ENCODE results near the gene ADARB1. TPM values are rescaled to one million over a fixed set of nuclear protein-coding genes. Genes with fewer than 3 reads are reported as not detected.

Gene ADARB1
- total RNA-seq, 1 donor from 2014 or later: 15.9 TPM

DNA sequence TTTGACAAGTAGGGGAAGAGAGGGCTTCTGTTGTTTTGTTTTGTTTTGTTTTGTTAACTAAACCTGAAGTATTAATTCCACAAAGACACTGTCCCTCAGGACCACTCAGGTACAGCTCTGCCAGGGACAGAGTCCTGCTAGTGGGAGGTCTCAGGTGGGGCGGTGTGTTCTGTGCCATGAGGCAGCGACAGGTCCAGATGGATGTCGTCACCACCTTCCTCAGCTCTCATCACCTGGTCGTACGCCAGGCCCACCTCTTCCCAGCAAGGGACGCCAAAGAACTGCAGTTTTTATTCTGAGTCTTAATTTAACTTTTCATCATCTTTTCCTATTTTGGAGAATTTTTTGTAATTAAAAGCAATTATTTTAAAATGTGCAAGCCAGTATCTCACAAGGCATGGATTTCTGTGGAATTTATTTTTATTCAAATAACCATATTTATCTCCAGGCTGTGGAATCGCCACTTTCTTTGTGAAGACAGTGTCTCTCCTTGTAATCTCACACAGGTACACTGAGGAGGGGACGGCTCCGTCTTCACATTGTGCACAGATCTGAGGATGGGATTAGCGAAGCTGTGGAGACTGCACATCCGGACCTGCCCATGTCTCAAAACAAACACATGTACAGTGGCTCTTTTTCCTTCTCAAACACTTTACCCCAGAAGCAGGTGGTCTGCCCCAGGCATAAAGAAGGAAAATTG lies 150.8 kb downstream of the ADARB1 start:
- no peak for DNase-seq (ENCODE audit: low read depth in 2 of 2)

DNA sequence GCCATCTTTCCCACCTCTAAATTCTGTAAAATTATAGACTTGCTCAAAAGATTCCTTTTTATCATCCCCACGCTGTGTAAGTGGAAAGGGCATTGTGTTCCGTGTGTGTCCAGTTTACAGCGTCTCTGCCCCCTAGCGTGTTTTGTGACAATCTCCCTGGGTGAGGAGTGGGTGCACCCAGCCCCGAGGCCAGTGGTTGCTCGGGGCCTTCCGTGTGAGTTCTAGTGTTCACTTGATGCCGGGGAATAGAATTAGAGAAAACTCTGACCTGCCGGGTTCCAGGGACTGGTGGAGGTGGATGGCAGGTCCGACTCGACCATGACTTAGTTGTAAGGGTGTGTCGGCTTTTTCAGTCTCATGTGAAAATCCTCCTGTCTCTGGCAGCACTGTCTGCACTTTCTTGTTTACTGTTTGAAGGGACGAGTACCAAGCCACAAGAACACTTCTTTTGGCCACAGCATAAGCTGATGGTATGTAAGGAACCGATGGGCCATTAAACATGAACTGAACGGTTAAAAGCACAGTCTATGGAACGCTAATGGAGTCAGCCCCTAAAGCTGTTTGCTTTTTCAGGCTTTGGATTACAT lies 151.5 kb downstream of the ADARB1 start:
- no peak for DNase-seq (ENCODE audit: low read depth in 2 of 2)

DNA sequence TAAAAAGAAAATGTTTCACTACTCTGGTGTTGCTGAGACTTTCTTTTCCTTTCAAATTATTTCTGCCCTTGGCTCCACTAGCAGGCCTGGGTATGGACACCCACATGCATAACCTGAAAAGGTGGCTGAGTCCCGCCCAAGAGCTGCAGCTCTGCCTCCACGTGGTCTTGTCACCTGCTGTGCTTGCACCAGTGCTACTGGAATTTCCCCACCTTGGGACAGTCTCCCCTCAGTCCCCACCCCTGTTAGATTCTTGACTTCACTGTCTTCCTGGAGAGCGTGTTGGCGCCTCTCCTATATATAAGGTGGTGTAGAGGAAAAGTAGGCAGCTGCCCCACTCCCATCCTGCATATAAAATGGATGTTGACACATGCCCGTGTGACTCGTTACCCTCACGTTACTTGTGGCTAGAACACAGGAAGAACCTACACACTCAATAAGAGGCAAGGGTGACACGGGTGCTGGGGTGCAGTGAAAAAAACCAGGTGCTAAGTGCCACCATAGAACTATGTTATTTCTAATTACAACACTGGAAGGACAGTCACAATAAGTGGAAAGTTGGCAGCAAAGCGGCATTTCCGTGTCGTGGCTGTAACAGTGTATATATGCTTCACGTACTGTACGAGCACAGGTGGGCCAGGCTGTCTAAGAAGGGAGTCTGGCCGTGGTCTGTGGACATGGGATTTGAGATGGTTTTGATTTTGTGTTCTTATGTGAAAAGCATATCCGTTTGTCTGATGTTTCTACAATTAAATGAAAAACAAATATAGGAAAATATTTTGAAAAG lies 152.4 kb downstream of the ADARB1 start:
- DNase-seq (ENCODE audit: low read depth in 2 of 2): peak in 1 of 2 donors; percentile 5

DNA sequence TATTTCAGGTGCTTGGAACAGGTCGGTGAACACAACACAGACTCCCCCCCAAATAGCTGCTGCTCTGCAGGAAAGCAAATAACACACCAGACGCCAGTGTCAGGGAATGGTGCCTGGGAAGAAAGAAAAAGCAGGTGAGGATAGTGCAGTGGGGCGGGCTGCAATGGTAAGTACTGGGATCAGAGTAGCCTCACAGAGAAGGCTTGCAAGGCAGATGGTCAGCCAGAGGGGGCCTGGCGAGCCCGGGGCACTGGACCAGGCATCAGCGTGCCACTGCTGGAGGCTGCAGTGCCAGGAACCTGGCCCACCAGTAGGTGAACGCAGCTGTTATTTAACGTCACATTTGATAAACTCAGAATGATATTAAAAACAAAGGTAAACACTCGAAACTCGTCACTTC lies 153.4 kb downstream of the ADARB1 start:
- no peak for DNase-seq (ENCODE audit: low read depth in 2 of 2)

DNA sequence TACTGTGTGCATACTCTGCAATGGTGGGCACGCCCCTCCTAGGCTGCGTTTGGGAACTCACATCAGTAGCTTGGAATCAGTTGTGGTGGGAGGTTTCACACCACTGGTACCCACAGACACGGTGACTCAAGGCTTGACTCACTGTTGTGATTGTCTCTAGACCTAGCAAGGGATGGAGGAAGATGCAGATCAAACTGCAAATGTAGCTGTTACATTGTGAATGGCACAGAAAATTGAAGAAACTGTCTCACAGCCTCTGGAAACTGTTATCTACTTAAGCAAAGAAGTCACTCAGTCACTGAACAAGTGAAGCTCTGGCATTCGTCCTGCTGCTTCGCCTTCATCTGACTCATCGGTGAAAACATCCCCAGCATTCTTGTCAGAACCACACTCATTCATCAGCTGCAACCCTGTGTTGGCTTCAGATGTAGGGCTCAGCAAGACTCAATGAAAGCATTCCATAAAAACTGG lies 153.8 kb downstream of the ADARB1 start:
- peak in 1 of 2 donors; percentile 35 for DNase-seq (ENCODE audit: low read depth in 2 of 2)

DNA sequence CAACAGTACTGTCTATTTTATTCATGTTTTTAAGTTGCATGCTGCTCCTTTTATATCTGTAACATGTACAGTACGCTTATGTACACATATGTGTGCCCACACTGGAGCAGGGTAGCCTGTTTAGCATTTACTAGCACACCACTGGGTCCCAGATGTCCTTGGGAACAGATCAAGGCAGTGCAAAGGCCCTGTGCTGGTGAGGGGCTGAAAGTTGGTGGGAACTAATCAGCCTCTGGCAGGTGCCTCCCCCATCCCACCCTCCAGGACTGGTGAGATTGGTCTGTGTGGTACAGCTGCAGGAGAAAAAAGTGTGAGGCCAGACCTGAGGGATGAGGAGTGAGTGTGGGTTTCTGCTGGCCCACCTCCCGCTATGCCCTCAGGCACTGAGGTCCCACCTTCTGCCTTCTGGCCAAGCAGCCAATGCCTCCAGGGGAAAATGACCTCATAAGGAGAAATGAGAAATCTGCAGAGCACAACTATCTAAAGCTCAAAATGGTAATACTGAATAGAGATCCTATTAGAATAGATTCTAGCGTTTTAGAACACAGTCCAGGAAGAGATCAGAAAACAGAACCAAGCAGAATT lies 154.4 kb downstream of the ADARB1 start:
- no peak for DNase-seq (ENCODE audit: low read depth in 2 of 2)

DNA sequence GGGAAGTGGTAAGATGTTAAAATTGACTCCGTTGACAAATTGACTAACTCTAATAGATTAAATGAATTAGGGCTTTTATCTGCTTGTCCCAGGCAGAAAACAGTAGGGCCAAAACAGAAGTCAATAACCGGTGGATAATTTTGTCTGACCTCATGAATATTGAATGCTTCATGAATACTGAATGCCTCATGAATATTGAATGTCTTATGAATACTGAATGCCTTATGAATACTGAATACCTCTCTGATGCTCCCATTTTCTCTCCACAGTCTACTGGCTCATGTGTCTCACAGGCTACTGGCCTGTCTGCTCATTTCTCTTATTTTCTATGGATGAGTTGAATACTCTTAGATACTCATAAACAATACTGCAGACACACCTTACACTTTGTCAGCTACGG lies 157.3 kb downstream of the ADARB1 start:
- DNase-seq (ENCODE audit: low read depth in 2 of 2): no peak

DNA sequence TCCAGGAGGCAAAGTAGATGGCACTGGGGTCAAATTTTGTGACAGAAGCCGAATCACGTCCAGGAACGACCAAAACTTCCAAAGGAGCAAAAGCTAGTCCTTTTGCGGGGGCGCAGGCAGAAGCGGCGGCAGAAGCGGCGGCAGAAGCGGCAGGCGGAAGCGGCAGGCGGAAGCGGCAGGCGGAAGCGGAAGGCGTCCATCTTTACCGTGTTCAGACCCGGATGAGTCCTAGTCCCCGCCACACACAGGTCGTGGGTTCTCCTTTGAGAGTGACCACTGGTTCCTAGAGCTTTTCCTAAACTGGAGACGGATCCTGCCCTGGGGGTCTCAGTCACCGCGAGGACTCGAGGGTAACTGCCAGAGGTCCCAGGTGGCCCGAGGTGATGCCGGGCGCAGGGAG lies 159.7 kb downstream of the ADARB1 start:
- DNase-seq (ENCODE audit: low read depth in 2 of 2): no peak

DNA sequence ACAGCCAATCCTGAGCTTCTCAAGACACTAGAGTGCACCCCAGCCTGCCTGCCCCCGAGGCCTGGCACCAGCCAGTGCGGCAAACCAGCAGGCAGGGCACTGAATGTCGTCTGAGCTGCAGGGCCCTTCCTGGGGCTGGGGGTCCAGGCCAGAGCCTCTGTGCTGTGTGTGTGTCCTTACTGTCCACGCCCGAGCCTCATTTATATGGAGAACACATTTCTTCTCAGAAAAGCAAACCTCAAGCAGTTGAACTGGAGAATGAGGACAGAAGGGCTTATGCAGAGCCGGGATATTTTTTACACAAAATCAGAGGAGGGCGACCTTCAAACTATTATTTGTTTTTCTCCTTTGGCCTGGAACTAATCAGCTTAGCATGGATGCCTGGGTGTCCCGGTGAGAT lies 160.6 kb downstream of the ADARB1 start:
- no peak for DNase-seq (ENCODE audit: low read depth in 2 of 2)

DNA sequence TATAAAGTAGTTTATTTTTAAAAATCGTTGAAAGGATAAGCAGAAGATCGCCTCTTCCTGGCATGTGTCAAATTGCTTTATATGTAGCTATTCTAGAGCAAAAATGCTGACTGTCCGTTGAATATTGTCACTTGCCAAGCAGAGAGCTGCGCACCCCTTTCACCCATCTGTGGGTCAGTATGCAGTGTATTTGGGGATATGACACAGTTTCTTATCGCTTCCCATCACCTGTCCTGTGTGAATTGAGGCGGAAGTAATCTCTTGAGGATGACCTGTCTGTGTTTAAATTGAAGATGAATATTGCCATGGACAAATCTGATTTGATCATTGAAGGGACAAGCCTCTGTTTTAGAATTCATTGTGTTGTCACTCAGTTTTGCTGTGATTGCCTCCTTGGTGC lies 161.1 kb downstream of the ADARB1 start:
- DNase-seq (ENCODE audit: low read depth in 2 of 2): no peak

DNA sequence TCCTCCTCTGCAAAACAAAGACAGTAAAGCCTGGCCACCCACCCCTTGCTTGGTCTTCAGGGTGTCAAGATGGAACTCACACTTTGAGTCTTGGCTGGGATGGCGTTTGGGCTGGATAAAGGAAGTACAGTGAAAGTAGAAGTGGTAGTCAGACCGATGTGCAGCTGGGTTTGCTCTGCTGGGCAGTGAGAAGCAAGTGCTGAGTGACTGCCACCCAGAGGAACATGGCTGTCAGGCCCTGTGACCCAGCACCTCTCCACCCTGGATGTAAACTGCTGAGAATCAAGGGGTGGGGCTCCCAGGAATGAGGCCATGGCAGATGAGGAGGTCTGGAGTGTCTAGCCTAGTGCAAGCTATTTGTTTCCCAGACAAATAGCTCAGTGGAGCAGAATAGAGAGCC lies 162.1 kb downstream of the ADARB1 start:
- no peak for DNase-seq (ENCODE audit: low read depth in 2 of 2)

DNA sequence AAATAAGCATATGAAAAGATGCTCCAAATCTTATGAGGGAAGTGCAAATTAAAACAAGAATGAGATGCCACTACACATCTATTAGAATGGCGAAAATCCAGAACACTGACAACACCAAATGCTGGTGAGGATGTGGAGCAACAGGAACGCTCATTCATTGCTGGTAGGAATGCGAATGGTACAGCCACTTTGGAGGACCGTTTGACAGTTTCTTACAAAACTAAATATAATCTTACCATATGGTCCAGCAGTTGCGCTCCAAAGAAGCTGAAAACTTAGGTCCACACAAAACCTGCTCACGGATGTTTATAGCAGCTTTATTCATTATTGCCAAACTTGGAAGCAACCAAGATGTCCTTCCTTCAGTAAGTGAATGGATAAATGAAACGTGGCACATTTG lies 163.0 kb downstream of the ADARB1 start:
- DNase-seq (ENCODE audit: low read depth in 2 of 2): no peak

DNA sequence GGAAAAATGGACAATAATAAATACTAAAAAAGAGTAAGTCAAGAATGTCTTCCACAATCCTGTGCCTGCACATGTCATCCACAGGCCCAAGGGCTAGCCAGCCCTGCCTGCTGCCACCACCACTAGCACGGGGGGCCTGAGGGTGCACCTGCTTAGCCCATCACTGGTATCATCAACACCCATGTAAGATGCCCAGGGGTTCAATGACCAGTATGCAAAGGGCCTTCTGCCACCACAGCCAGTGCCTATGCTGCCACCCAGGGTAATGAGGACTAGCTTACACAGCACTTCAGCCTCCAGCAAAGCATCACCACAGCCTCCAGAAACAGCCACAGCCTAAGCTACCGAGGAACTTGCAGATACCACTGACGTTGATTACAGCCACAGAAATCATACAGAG lies 167.0 kb downstream of the ADARB1 start:
- no peak for DNase-seq (ENCODE audit: low read depth in 2 of 2)

DNA sequence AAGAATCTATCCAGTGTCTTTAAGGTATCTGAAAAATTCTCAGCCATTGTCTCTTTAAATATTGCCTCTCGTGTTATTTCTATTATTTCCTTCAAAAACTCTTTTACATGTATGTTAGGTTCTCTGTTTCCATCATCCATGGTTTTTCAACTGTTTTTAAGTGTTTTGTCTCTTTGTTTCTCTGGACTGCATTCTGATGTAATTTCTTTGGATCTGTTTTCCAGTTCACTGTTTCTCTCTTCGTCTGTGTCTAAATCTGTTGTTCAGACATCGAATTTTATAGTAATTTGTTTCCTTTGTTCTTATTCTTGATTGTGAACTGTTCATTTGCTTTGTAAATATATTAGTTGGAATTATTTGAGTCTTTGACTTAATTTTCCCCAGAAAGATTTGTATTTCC lies 169.2 kb downstream of the ADARB1 start:
- no peak for DNase-seq (ENCODE audit: low read depth in 2 of 2)

DNA sequence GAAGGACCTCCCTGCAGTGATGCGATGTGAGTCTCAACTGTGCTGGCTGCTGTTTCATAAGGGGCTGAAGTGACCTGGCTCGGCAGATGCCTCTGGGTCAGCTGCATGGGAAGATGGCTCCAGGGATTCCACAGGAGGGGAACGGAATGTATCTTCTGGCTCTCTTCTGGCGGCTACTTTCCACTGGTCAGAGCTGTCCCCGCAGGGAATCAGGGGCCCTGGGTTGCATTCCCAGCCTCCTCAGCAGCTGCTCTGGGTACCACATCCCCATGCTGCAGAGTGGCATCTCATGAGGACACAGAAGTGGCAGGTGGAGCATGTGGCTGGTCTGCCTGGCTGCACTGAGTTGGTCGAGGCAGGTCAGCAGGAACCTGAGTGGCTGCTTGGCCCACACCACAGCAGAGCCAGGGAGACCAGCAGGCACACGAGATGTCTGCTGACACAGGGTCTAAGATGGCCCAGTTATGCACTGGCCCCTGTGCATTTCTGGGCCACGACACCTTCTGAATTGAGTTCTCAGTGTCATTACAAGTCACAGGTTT lies 170.5 kb downstream of the ADARB1 start:
- no peak for DNase-seq (ENCODE audit: low read depth in 2 of 2)

DNA sequence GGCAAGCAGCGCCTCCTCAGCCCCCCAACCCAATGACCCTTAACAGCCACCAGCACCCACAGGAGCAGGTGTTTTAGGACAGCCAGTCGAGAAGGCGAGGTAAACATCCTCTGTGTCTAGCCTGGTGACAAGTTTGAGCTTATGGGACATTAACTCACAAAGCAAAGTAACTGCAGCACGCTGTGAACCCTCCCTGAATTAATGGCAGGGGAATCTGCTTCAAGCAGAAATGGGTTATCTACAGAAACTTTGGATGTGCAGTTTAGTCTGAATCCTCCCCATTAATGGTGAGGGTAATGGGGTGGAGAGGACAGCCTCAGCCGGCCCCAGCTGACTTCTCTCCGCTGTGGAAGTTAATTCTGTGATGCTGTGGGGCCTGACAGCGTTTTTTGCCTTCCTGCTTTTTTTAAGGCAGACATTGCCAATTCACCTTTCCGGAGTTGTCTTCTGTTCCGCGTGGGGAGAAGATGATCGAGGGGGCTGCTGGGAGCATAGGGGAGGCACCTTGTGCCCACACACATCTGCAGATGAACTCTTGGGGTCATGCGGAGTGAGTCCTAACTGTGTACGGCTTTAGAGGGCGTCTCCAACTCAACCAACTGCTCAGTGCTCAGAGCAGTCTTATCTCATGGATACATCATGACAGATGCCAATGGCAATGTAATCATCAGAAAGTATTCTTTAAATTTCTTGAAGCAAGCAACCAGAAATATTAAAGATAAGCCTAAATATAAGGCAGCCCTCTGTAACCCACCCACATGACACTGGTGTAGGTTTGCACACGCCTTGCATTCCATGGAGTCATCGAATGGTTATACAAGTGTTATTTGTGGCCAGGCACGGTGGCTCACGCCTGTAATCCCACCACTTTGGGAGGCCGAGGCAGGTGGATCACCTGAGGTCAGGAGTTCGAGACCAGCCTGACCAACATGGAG lies 172.3 kb downstream of the ADARB1 start:
- no peak for DNase-seq (ENCODE audit: low read depth in 2 of 2)

DNA sequence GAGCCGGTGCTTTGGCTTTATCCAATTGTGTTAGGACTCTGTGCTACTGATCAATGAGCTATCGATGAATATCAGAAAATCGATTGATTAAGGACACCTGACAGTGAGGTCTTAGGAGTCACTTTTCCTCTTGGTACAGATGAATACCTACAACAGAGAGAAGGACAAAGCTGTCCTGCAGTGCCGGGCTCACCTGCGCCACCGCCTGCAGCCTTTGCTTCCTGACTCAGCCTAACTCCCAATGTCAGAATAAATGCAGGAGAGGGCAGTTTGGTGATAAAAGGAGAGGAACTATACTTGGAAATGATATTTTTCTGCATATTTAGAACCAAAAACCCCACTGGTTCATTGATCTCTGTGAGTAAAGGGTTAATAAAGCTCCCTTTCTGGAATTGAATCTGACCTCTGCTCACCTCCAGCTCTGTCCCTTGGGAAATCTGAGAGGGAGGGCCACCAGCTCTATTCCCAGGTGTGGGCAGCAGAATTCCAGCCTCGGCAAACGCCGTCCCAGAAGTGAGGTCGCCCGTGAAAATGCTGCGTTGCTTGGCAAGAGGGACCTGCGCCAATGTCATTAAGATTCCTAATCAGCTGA lies 174.0 kb downstream of the ADARB1 start:
- DNase-seq (ENCODE audit: low read depth in 2 of 2): no peak

DNA sequence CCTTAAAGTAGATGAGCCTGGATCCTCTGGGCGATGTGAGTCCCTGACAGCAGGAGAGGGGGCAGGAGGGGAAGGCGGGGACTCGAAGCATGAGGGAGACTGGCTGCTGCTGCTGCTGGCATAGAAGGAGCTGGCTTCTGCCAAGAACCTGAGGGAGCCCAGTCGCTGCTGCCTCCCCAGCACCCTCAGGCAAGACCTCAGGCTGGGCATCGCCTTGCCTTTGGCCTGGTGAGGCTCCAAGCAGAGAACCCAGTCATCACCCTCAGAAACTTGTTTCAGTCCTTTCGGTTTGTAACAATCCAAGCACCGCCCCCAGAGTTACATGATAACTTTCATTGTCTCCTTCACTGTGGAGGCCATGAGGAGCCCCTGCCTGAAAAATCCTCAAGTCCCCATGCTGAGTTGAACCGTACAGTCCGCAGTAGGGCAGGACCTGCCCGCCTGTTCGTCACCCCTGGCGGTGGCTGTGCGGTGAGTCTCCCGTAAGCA lies 174.6 kb downstream of the ADARB1 start:
- no peak for DNase-seq (ENCODE audit: low read depth in 2 of 2)

DNA sequence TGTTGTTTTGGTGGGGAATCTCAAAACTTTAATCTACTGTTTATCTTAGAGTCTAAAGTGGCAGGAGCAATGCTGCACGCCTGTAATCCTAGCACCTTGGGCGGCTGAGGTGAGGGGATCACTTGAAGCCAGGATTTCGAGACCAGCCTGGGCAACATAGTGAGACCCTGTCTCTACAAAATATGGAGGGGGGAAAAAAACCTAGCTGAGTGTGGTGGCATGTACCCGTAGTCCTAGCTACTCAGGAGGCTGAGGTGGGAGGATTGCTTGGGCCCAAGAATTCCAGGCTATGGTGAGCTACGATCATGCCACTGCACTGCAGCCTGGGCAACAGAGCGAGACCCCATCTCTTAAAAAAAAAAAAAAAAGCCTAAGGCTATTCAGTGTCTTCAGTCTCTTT lies 175.2 kb downstream of the ADARB1 start:
- DNase-seq (ENCODE audit: low read depth in 2 of 2): no peak

DNA sequence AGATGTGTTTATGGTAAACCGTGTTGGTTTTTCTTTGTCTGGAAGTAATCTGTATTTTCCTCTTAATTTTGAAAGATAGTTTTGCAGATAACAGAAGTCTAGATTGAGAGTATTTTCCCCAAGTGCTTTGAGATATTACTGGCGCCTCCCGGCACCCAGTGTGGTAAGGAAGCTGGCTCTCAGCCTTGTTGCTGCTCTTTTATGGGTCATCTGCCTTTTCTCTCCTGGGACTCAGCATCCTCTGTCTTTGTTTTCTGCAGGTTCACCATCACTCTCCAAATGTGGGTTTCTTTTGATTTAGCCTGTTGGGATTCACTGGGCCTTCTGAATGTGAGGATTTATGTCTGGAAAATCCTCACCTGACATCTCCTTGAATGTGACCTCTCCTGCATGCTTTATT lies 175.9 kb downstream of the ADARB1 start:
- DNase-seq (ENCODE audit: low read depth in 2 of 2): no peak

Data from dermis microvascular lymphatic vessel endothelial cell (primary cell).